GM08714 (cell line): ENCODE measurements around the gene LMBR1L.
"Not testable (repeated sequence)": the region's sequence is repeated elsewhere in the genome, so short reads cannot be mapped to it uniquely, and the experiment has no call there.

Experiments
- H3K4me3 ChIP-seq: fragments of 200-500 bp; sonication (Bioruptor generic); 2 replicates; pipeline ENCODE4 v1.5.1; 2014; ENCODE audit warnings: mild to moderate bottlenecking, low read length, inconsistent platforms
- ZNF274 ChIP-seq: IDR thresholded peaks from 2 replicates; pipeline ENCODE4 v1.6.1; 2012; ENCODE audit warnings: mild to moderate bottlenecking, low read depth, low read length

Gene LMBR1L

GRCh38 chr12:49110464-49111155 is at the start of gene LMBR1L:
LMBR1L (minus strand) TSS chr12:49110847; CDS start chr12:49110555, 292 bp downstream.
- no peak for TF ChIP-seq ZNF274
- H3K4me3 ChIP-seq: peak within 1 kb of the TSS; percentile 86

GRCh38 chr12:49160399-49160798 is 49.8 kb upstream of the LMBR1L start:
- no peak for TF ChIP-seq ZNF274
- H3K4me3 ChIP-seq: peak overlapping the region; percentile 24; the same call in 1 of the 2 replicates

GRCh38 chr12:49154221-49154620 is 43.6 kb upstream of the LMBR1L start:
- no peak overlapping the region for H3K4me3 ChIP-seq
- no peak for TF ChIP-seq ZNF274

GRCh38 chr12:49147384-49147783 is 36.7 kb upstream of the LMBR1L start:
- H3K4me3 ChIP-seq: no peak overlapping the region
- TF ChIP-seq ZNF274: no peak

- TF ChIP-seq ZNF274: no peak
- H3K4me3 ChIP-seq: no peak overlapping the region
These were observed 35.8 kb upstream of the LMBR1L start for GRCh38 chr12:49146406-49146805.

GRCh38 chr12:49144384-49144783 is 33.7 kb upstream of the LMBR1L start:
- TF ChIP-seq ZNF274: no peak

GRCh38 chr12:49138999-49139398 is 28.4 kb upstream of the LMBR1L start:
- H3K4me3 ChIP-seq: no peak overlapping the region
- no peak for TF ChIP-seq ZNF274

More at GRCh38 chr12:49144384-49144783, 33.7 kb upstream of the LMBR1L start:
- H3K4me3 ChIP-seq: no peak overlapping the region

GRCh38 chr12:49138587-49138986 is 27.9 kb upstream of the LMBR1L start:
- no peak for TF ChIP-seq ZNF274
- H3K4me3 ChIP-seq: no peak overlapping the region

- TF ChIP-seq ZNF274: no peak
- no peak overlapping the region for H3K4me3 ChIP-seq
These were observed 26.8 kb upstream of the LMBR1L start for GRCh38 chr12:49137476-49137875.

- H3K4me3 ChIP-seq: not testable (repeated sequence)
These were observed 26.4 kb upstream of the LMBR1L start for GRCh38 chr12:49136997-49137396.

GRCh38 chr12:49133590-49133989 is 22.9 kb upstream of the LMBR1L start:
- no peak for TF ChIP-seq ZNF274
- no peak overlapping the region for H3K4me3 ChIP-seq

- peak overlapping the region; percentile 70 for H3K4me3 ChIP-seq
- TF ChIP-seq ZNF274: no peak
These were observed 22.4 kb upstream of the LMBR1L start for GRCh38 chr12:49133014-49133413.

- peak overlapping the region; percentile 70 for H3K4me3 ChIP-seq
- no peak for TF ChIP-seq ZNF274
These were observed 21.3 kb upstream of the LMBR1L start for GRCh38 chr12:49131894-49132461.

- TF ChIP-seq ZNF274: no peak
- H3K4me3 ChIP-seq: peak within 1 kb of the TSS; percentile 95
These were observed 20.6 kb upstream of the LMBR1L start, which contains the start of gene TUBA1B for GRCh38 chr12:49131051-49131893. TUBA1B (minus strand) TSS chr12:49131395; CDS start chr12:49131300, 95 bp downstream.

GRCh38 chr12:49130151-49131050 is 19.8 kb upstream of the LMBR1L start:
- peak overlapping the region; percentile 95 for H3K4me3 ChIP-seq
- TF ChIP-seq ZNF274: no peak
